ENCODE measurements around the gene UCK2.

UCK2 gene

GRCh38 chr1:165834229-165834628 lies 6.8 kb downstream of the UCK2 start (continued):
- no peak for TF ChIP-seq TCF4 (CRISPR knock-in tag; IDR thresholded peaks at IDR 0.05; ENCODE audit: borderline replicate concordance)

- ATAC-seq, result no peak
- TF ChIP-seq CSDC2 (CRISPR knock-in tag; IDR thresholded peaks at IDR 0.05) (no peak), TCF4 (CRISPR knock-in tag; IDR thresholded peaks at IDR 0.05; ENCODE audit: borderline replicate concordance) (no peak), ZFP30 (CRISPR knock-in tag; IDR thresholded peaks at IDR 0.05) (no peak), PATZ1 (CRISPR knock-in tag; IDR thresholded peaks at IDR 0.05; ENCODE audit: borderline replicate concordance) (no peak), ZNF70 (CRISPR knock-in tag; IDR thresholded peaks at IDR 0.05) (no peak), POU6F1 (CRISPR knock-in tag; IDR thresholded peaks at IDR 0.05; ENCODE audit: borderline replicate concordance, low read depth) (no peak)
Measured at GRCh38 chr1:165834881-165835280, 7.5 kb downstream of the UCK2 start.

GRCh38 chr1:165836664-165837482 lies 9.5 kb downstream of the UCK2 start:
- TF ChIP-seq ZFP30 (CRISPR knock-in tag; IDR thresholded peaks at IDR 0.05) (no peak), ISL1 (CRISPR knock-in tag; IDR thresholded peaks at IDR 0.05) (no peak), PATZ1 (CRISPR knock-in tag; IDR thresholded peaks at IDR 0.05; ENCODE audit: borderline replicate concordance) (no peak), ZC3H10 (CRISPR knock-in tag; IDR thresholded peaks at IDR 0.05) (no peak), ESRRG (CRISPR knock-in tag; IDR thresholded peaks at IDR 0.05) (no peak), CSDC2 (CRISPR knock-in tag; IDR thresholded peaks at IDR 0.05) (no peak), BACH2 (CRISPR knock-in tag; IDR thresholded peaks at IDR 0.05; ENCODE audit: borderline replicate concordance) (no peak), SNAI2 (CRISPR knock-in tag; IDR thresholded peaks at IDR 0.05) (no peak), CSRNP3 (CRISPR knock-in tag; IDR thresholded peaks at IDR 0.05) (no peak), TOX (CRISPR knock-in tag; IDR thresholded peaks at IDR 0.05; ENCODE audit: borderline replicate concordance) (no peak), TSHZ2 (CRISPR knock-in tag; IDR thresholded peaks at IDR 0.05) (no peak), TCF4 (CRISPR knock-in tag; IDR thresholded peaks at IDR 0.05; ENCODE audit: borderline replicate concordance) (no peak), ZFP3 (CRISPR knock-in tag; IDR thresholded peaks at IDR 0.05) (no peak), ZNF70 (CRISPR knock-in tag; IDR thresholded peaks at IDR 0.05) (no peak), PPARA (CRISPR knock-in tag; IDR thresholded peaks at IDR 0.05; ENCODE audit: borderline replicate concordance) (no peak), POU6F1 (CRISPR knock-in tag; IDR thresholded peaks at IDR 0.05; ENCODE audit: borderline replicate concordance, low read depth) (no peak), OSR1 (CRISPR knock-in tag; IDR thresholded peaks at IDR 0.05) (no peak)
- no peak for ATAC-seq
